ENCODE results near the gene TTC33.

TTC33 gene

DNA sequence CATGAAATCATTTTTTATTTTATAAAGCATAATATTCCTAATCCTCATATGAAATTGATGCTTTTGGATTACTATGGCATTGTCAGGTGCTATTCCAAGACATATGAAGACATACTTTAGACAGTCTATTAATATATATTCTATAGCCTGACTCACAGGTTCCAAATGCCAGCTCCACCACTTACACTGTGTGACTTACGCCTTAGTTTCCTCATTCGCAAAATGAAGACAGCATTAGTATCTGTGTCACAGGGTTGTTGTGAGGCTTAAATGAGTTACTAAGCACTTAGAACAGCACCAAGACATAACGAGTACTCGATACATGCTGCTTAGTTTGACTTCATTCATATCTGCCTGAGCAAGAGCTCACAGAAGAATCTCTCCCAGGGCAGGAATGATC lies 208.2 kb downstream of the TTC33 start:
- no peaks in the 10 kb centered on the region for H3K36me3 ChIP-seq (ENCODE audit: insufficient read depth)
- H3K4me1 ChIP-seq (ENCODE audit: low read depth, poor library complexity, severe bottlenecking) = no peaks in the 10 kb centered on the region
- H3K79me2 ChIP-seq (ENCODE audit: insufficient read depth, low read depth) = no peaks in the 10 kb centered on the region
- no peak overlapping the region for H3K27ac ChIP-seq
- no peaks in the 10 kb centered on the region for H3K27me3 ChIP-seq (ENCODE audit: insufficient read depth, low read depth)
- no peaks in the 10 kb centered on the region for H4K20me1 ChIP-seq (ENCODE audit: insufficient read depth)
- H2AFZ ChIP-seq (ENCODE audit: low read depth) = no peak overlapping the region
- no peak overlapping the region for H3K9ac ChIP-seq
- no peak overlapping the region for H3K4me3 ChIP-seq (IDR thresholded peaks at IDR 0.05; ENCODE audit: insufficient read depth, low read depth, low read length)
- no peak overlapping the region for H3K4me2 ChIP-seq
- TF ChIP-seq, protein P1, sequence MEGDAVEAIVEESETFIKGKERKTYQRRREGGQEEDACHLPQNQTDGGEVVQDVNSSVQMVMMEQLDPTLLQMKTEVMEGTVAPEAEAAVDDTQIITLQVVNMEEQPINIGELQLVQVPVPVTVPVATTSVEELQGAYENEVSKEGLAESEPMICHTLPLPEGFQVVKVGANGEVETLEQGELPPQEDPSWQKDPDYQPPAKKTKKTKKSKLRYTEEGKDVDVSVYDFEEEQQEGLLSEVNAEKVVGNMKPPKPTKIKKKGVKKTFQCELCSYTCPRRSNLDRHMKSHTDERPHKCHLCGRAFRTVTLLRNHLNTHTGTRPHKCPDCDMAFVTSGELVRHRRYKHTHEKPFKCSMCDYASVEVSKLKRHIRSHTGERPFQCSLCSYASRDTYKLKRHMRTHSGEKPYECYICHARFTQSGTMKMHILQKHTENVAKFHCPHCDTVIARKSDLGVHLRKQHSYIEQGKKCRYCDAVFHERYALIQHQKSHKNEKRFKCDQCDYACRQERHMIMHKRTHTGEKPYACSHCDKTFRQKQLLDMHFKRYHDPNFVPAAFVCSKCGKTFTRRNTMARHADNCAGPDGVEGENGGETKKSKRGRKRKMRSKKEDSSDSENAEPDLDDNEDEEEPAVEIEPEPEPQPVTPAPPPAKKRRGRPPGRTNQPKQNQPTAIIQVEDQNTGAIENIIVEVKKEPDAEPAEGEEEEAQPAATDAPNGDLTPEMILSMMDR (conservative IDR thresholded peaks at IDR 0.05; ENCODE audit: low read depth, low read length) = no peak

GRCh38 chr5:40540301-40540700 lies 215.5 kb downstream of the TTC33 start:
- Histone ChIP-seq H3K9ac (no peak overlapping the region), H2AFZ (ENCODE audit: low read depth) (no peak overlapping the region), H3K4me2 (no peak overlapping the region), H3K36me3 (ENCODE audit: insufficient read depth) (no peaks in the 10 kb centered on the region), H3K4me1 (ENCODE audit: low read depth, poor library complexity, severe bottlenecking) (no peaks in the 10 kb centered on the region), H3K27me3 (ENCODE audit: insufficient read depth, low read depth) (no peaks in the 10 kb centered on the region), H3K27ac (no peak overlapping the region), H4K20me1 (ENCODE audit: insufficient read depth) (no peaks in the 10 kb centered on the region), H3K79me2 (ENCODE audit: insufficient read depth, low read depth) (no peaks in the 10 kb centered on the region), H3K4me3 (IDR thresholded peaks at IDR 0.05; ENCODE audit: insufficient read depth, low read depth, low read length) (no peak overlapping the region)
- TF ChIP-seq, protein P1 (conservative IDR thresholded peaks at IDR 0.05; ENCODE audit: low read depth, low read length) = no peak

GRCh38 chr5:40524677-40525076 lies 231.1 kb downstream of the TTC33 start:
- H3K27me3 ChIP-seq (ENCODE audit: insufficient read depth, low read depth) = no peaks in the 10 kb centered on the region
- H3K4me1 ChIP-seq (ENCODE audit: low read depth, poor library complexity, severe bottlenecking) = no peaks in the 10 kb centered on the region
- no peak overlapping the region for H2AFZ ChIP-seq (ENCODE audit: low read depth)
- no peak overlapping the region for H3K4me2 ChIP-seq
- H3K79me2 ChIP-seq (ENCODE audit: insufficient read depth, low read depth) = no peaks in the 10 kb centered on the region
- H3K4me3 ChIP-seq (IDR thresholded peaks at IDR 0.05; ENCODE audit: insufficient read depth, low read depth, low read length) = no peak overlapping the region
- H3K9ac ChIP-seq = no peak overlapping the region
- no peaks in the 10 kb centered on the region for H4K20me1 ChIP-seq (ENCODE audit: insufficient read depth)
- no peaks in the 10 kb centered on the region for H3K36me3 ChIP-seq (ENCODE audit: insufficient read depth)
- TF ChIP-seq, protein P1 (conservative IDR thresholded peaks at IDR 0.05; ENCODE audit: low read depth, low read length) = no peak
- H3K27ac ChIP-seq = no peak overlapping the region

GRCh38 chr5:40521925-40522324 lies 233.8 kb downstream of the TTC33 start:
- H3K4me3 ChIP-seq (IDR thresholded peaks at IDR 0.05; ENCODE audit: insufficient read depth, low read depth, low read length) = no peak overlapping the region
- H3K27ac ChIP-seq = no peak overlapping the region
- TF ChIP-seq, protein P1 (conservative IDR thresholded peaks at IDR 0.05; ENCODE audit: low read depth, low read length) = no peak
- H4K20me1 ChIP-seq (ENCODE audit: insufficient read depth) = no peaks in the 10 kb centered on the region
- H2AFZ ChIP-seq (ENCODE audit: low read depth) = no peak overlapping the region
- no peaks in the 10 kb centered on the region for H3K36me3 ChIP-seq (ENCODE audit: insufficient read depth)
- H3K79me2 ChIP-seq (ENCODE audit: insufficient read depth, low read depth) = no peaks in the 10 kb centered on the region
- no peak overlapping the region for H3K9ac ChIP-seq
- H3K4me1 ChIP-seq (ENCODE audit: low read depth, poor library complexity, severe bottlenecking) = no peaks in the 10 kb centered on the region
- H3K4me2 ChIP-seq = no peak overlapping the region
- no peaks in the 10 kb centered on the region for H3K27me3 ChIP-seq (ENCODE audit: insufficient read depth, low read depth)

Measured in KMS-11 (cell line).